IMR-90 (cell line): ENCODE data around the gene OXER1.

ENCODE experiments used
- POLR2A ChIP-seq: IDR thresholded peaks from 2 replicates; pipeline ENCODE4 v1.6.1; 2012; ENCODE audit warnings: mild to moderate bottlenecking, low read depth, low read length
- RCOR1 ChIP-seq: IDR thresholded peaks from 2 replicates; pipeline ENCODE4 v1.6.1; 2012; ENCODE audit warnings: mild to moderate bottlenecking, low read length, improper control_type of control experiment; ENCODE audit not compliant: insufficient replicate concordance
- RFX5 ChIP-seq: IDR thresholded peaks from 2 replicates; pipeline ENCODE4 v1.8.0; 2012; ENCODE audit warnings: low read depth, mild to moderate bottlenecking, low read length, moderate library complexity
- TF ChIP-seq, protein P1 (sequence below): conservative IDR thresholded peaks from 2 replicates; pipeline ENCODE4 v1.5.1; 2012; ENCODE audit warnings: mild to moderate bottlenecking, low read depth, low read length, improper control_type of control experiment

DNA sequence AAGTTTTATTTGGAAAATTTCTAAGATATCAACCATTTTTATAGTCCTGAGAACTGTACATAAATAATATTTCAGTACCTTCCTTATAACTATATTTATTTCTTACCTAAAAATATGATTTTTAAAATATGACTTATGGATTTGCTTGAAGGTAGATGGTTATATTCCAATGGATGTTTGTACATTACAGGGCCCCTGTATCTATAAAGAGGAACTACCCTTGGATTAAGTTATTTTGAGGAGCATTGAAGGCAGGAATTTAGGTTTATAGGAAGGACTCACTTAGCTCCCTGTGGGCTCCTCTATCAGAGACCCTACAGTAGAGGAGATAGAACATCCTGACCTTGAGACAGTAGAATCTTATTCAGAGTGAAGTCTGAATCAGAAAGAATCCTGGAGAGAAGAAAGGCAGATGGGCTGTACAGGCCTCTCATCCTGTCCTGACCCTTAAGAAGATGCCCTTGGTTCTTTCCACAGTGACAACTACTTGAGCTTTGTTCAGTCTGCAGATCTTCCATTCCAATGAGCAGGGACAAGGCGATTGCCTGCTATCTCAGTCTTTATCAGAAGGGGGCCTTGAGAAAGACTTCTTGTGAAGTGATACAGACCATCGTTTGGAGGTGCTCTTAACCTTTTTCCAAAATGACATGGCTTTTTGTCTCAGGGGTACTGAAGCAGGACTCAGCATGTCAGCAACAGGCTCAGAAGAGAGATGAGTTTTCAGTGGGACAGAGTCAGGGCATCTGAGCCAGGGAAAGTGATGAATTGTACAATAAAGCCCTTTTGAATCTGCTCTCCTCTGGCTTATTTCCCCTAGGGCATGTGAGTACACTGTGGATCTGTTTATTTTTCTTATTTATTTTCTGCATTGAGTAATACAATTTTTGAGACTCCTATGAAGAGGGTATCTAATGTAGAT, 20.9 kb downstream of the OXER1 start:
- TF ChIP-seq, protein P1, sequence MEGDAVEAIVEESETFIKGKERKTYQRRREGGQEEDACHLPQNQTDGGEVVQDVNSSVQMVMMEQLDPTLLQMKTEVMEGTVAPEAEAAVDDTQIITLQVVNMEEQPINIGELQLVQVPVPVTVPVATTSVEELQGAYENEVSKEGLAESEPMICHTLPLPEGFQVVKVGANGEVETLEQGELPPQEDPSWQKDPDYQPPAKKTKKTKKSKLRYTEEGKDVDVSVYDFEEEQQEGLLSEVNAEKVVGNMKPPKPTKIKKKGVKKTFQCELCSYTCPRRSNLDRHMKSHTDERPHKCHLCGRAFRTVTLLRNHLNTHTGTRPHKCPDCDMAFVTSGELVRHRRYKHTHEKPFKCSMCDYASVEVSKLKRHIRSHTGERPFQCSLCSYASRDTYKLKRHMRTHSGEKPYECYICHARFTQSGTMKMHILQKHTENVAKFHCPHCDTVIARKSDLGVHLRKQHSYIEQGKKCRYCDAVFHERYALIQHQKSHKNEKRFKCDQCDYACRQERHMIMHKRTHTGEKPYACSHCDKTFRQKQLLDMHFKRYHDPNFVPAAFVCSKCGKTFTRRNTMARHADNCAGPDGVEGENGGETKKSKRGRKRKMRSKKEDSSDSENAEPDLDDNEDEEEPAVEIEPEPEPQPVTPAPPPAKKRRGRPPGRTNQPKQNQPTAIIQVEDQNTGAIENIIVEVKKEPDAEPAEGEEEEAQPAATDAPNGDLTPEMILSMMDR, result no peak
- no peak for TF ChIP-seq RFX5
- TF ChIP-seq POLR2A, result no peak
- TF ChIP-seq RCOR1, result no peak
